Brain microvascular endothelial cell (primary cell): ENCODE results near the gene KRTAP5-7.

Source experiments
- DNase-seq: peaks from one replicate; pipeline ENCODE4 v3.0.0-alpha.2; 2020
- H3K27ac ChIP-seq: fragments of 250-450 bp; sonication (Bioruptor Pico); 2 replicates; pipeline ENCODE4 v1.5.1; 2020; ENCODE audit warnings: mild to moderate bottlenecking, moderate library complexity
- H3K27me3 ChIP-seq: fragments of 250-450 bp; sonication (Bioruptor Pico); replicated peaks from 2 replicates; pipeline ENCODE4 v1.5.1; 2020; ENCODE audit warnings: mild to moderate bottlenecking
- H3K36me3 ChIP-seq: fragments of 250-450 bp; sonication (Bioruptor Pico); replicated peaks from 2 replicates; pipeline ENCODE4 v1.5.1; 2020; ENCODE audit warnings: mild to moderate bottlenecking
- H3K4me3 ChIP-seq: 2 replicates; pipeline ENCODE4 v1.5.1; 2011; ENCODE audit warnings: low read depth, mild to moderate bottlenecking, control low read depth, low read length, moderate library complexity
- CTCF ChIP-seq: IDR thresholded peaks from 2 replicates; pipeline ENCODE4 v1.5.1; 2011; ENCODE audit warnings: low read depth, mild to moderate bottlenecking, moderate library complexity, low read length, control low read depth, inconsistent platforms; ENCODE audit errors: missing control alignments
- in situ Hi-C: cut with HindIII; loops from 2 replicates; pipeline ENCODE4 v1.10.0; 2017; ENCODE audit warnings: low sequenced_read_pairs, low pct_ligation_motif_present

KRTAP5-7 gene

GRCh38 chr11:71543866-71544265, 16.8 kb downstream of the KRTAP5-7 start:
- Histone ChIP-seq H3K36me3 (no peaks in the 10 kb centered on the region), H3K27me3 (no peaks in the 10 kb centered on the region), H3K27ac (no peak overlapping the region), H3K4me3 (no peak overlapping the region)
- no peak for DNase-seq
- in situ Hi-C loops = no loop called here
- no peak for TF ChIP-seq CTCF

GRCh38 chr11:71544525-71545214, 17.6 kb downstream of the KRTAP5-7 start:
- Histone ChIP-seq H3K4me3 (no peak overlapping the region), H3K36me3 (no peaks in the 10 kb centered on the region), H3K27me3 (no peaks in the 10 kb centered on the region), H3K27ac (no peak overlapping the region)
- in situ Hi-C loops = no loop called here
- DNase-seq = no peak
- TF ChIP-seq CTCF = no peak

GRCh38 chr11:71545405-71545966, 18.4 kb downstream of the KRTAP5-7 start:
- no peak for TF ChIP-seq CTCF
- no peak for DNase-seq
- Histone ChIP-seq H3K27me3 (no peaks in the 10 kb centered on the region), H3K4me3 (no peak overlapping the region), H3K27ac (no peak overlapping the region), H3K36me3 (no peaks in the 10 kb centered on the region)
- in situ Hi-C loops = no loop called here

GRCh38 chr11:71548120-71548519, 21.1 kb downstream of the KRTAP5-7 start, which contains the start of gene KRTAP5-9:
TSS of gene KRTAP5-9 (plus strand) at chr11:71548420. CDS start at chr11:71548658, 238 bp downstream.
- Histone ChIP-seq H3K4me3 (no peak within 1 kb of the TSS), H3K27me3 (no peaks in the 10 kb centered on the region), H3K36me3 (no peaks in the 10 kb centered on the region), H3K27ac (no peak within 1 kb of the TSS)
- in situ Hi-C loops = no loop called here
- DNase-seq = no peak
- TF ChIP-seq CTCF = no peak

- Histone ChIP-seq H3K27me3 (no peaks in the 10 kb centered on the region), H3K27ac (no peak overlapping the region), H3K4me3 (no peak overlapping the region), H3K36me3 (no peaks in the 10 kb centered on the region)
- in situ Hi-C loops = no loop called here
- no peak for DNase-seq
- no peak for TF ChIP-seq CTCF
Observed at GRCh38 chr11:71548716-71549151, 21.7 kb downstream of the KRTAP5-7 start.

GRCh38 chr11:71551711-71552110, 24.6 kb downstream of the KRTAP5-7 start:
- H3K27ac ChIP-seq = no peak overlapping the region
- TF ChIP-seq CTCF = no peak
- in situ Hi-C loops = no loop called here
- no peaks in the 10 kb centered on the region for H3K36me3 ChIP-seq
- H3K4me3 ChIP-seq = no peak overlapping the region
- H3K27me3 ChIP-seq = no peaks in the 10 kb centered on the region
- DNase-seq = no peak
